Measurements from ENCODE around the gene ENPP3. TPM values are rescaled to one million over a fixed set of nuclear protein-coding genes. Genes with fewer than 3 reads are reported as not detected.

Gene ENPP3
- total and polyA plus RNA-seq, 2 of the 13 experiments (the other 11 are each of a cell fraction or from before 2014, with no cell fraction given) = 40.0 to 75.4 TPM

DNA sequence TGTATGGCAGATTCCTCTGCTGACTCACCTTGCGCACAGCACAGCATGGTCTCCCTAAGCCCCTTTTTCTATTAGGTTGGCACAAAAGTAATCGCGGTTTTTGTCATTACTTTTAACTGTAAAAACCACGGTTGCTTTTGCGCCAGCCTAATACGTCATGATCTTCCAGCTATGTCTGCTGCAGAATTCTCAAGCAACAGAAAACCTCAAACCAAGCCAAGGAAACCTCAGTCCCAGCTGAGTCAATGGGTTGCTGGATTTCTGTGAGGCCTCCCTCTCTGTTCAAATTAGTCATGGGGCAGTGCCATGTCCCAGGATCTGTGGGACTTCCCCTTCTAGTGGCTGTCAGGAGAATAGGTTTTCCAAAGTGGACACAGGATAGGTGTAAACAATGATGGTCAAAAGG lies 155.0 kb downstream of the ENPP3 start (continued):
- TF ChIP-seq, protein P1, sequence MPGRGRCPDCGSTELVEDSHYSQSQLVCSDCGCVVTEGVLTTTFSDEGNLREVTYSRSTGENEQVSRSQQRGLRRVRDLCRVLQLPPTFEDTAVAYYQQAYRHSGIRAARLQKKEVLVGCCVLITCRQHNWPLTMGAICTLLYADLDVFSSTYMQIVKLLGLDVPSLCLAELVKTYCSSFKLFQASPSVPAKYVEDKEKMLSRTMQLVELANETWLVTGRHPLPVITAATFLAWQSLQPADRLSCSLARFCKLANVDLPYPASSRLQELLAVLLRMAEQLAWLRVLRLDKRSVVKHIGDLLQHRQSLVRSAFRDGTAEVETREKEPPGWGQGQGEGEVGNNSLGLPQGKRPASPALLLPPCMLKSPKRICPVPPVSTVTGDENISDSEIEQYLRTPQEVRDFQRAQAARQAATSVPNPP (CRISPR knock-in tag; IDR thresholded peaks at IDR 0.05) = no peak
- no peak for TF ChIP-seq SAP130 (CRISPR knock-in tag; IDR thresholded peaks at IDR 0.05; ENCODE audit: low read depth)
- TF ChIP-seq GTF2F1 (IDR thresholded peaks at IDR 0.05; ENCODE audit: low read length) = no peak
- 0 out of 2 replicates have a peak, but pooled peaks have one; percentile 28 for TF ChIP-seq ERF (CRISPR knock-in tag; IDR thresholded peaks at IDR 0.05)
- no peak for TF ChIP-seq ZNF770 (CRISPR knock-in tag; IDR thresholded peaks at IDR 0.05)
- TF ChIP-seq, protein P2, sequence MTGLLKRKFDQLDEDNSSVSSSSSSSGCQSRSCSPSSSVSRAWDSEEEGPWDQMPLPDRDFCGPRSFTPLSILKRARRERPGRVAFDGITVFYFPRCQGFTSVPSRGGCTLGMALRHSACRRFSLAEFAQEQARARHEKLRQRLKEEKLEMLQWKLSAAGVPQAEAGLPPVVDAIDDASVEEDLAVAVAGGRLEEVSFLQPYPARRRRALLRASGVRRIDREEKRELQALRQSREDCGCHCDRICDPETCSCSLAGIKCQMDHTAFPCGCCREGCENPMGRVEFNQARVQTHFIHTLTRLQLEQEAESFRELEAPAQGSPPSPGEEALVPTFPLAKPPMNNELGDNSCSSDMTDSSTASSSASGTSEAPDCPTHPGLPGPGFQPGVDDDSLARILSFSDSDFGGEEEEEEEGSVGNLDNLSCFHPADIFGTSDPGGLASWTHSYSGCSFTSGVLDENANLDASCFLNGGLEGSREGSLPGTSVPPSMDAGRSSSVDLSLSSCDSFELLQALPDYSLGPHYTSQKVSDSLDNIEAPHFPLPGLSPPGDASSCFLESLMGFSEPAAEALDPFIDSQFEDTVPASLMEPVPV (CRISPR knock-in tag; IDR thresholded peaks at IDR 0.05) = no peak
- TF ChIP-seq MIXL1 (CRISPR knock-in tag; IDR thresholded peaks at IDR 0.05) = 0 out of 2 replicates have a peak, but pooled peaks have one; percentile 16
- no peak for TF ChIP-seq ZFP62 (CRISPR knock-in tag; IDR thresholded peaks at IDR 0.05)
- TF ChIP-seq IKZF4 (CRISPR knock-in tag; IDR thresholded peaks at IDR 0.05; ENCODE audit: borderline replicate concordance, low read depth, not compliant biosample characterization) = no peak
- no peak for TF ChIP-seq MYPOP (CRISPR knock-in tag; IDR thresholded peaks at IDR 0.05)
- TF ChIP-seq POLR2A (IDR thresholded peaks at IDR 0.05; ENCODE audit: insufficient read depth in 1 of 2, low read depth in 2 of 2, low read length in 2 of 2) = no peak
- TF ChIP-seq ZNF768 (CRISPR knock-in tag; IDR thresholded peaks at IDR 0.05) = peak; percentile 59; the same call in 1 of the 2 replicates
- TF ChIP-seq, protein P3, sequence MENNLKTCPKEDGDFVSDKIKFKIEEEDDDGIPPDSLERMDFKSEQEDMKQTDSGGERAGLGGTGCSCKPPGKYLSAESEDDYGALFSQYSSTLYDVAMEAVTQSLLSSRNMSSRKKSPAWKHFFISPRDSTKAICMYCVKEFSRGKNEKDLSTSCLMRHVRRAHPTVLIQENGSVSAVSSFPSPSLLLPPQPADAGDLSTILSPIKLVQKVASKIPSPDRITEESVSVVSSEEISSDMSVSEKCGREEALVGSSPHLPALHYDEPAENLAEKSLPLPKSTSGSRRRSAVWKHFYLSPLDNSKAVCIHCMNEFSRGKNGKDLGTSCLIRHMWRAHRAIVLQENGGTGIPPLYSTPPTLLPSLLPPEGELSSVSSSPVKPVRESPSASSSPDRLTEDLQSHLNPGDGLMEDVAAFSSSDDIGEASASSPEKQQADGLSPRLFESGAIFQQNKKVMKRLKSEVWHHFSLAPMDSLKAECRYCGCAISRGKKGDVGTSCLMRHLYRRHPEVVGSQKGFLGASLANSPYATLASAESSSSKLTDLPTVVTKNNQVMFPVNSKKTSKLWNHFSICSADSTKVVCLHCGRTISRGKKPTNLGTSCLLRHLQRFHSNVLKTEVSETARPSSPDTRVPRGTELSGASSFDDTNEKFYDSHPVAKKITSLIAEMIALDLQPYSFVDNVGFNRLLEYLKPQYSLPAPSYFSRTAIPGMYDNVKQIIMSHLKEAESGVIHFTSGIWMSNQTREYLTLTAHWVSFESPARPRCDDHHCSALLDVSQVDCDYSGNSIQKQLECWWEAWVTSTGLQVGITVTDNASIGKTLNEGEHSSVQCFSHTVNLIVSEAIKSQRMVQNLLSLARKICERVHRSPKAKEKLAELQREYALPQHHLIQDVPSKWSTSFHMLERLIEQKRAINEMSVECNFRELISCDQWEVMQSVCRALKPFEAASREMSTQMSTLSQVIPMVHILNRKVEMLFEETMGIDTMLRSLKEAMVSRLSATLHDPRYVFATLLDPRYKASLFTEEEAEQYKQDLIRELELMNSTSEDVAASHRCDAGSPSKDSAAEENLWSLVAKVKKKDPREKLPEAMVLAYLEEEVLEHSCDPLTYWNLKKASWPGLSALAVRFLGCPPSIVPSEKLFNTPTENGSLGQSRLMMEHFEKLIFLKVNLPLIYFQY (CRISPR knock-in tag; IDR thresholded peaks at IDR 0.05; ENCODE audit: borderline replicate concordance) = no peak
- TF ChIP-seq HOXA5 (CRISPR knock-in tag; IDR thresholded peaks at IDR 0.05) = no peak
- TF ChIP-seq KLF6 (CRISPR knock-in tag; IDR thresholded peaks at IDR 0.05) = no peak
- TF ChIP-seq, protein P4, sequence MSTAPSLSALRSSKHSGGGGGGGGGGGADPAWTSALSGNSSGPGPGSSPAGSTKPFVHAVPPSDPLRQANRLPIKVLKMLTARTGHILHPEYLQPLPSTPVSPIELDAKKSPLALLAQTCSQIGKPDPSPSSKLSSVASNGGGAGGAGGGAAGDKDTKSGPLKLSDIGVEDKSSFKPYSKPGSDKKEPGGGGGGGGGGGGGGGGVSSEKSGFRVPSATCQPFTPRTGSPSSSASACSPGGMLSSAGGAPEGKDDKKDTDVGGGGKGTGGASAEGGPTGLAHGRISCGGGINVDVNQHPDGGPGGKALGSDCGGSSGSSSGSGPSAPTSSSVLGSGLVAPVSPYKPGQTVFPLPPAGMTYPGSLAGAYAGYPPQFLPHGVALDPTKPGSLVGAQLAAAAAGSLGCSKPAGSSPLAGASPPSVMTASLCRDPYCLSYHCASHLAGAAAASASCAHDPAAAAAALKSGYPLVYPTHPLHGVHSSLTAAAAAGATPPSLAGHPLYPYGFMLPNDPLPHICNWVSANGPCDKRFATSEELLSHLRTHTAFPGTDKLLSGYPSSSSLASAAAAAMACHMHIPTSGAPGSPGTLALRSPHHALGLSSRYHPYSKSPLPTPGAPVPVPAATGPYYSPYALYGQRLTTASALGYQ (CRISPR knock-in tag; IDR thresholded peaks at IDR 0.05) = no peak
- TF ChIP-seq ZNF430 (CRISPR knock-in tag; IDR thresholded peaks at IDR 0.05) = no peak
- TF ChIP-seq CBX1 (IDR thresholded peaks at IDR 0.05; ENCODE audit: low read depth) = no peak
- no peak for TF ChIP-seq NFE2L1 (CRISPR knock-in tag; IDR thresholded peaks at IDR 0.05; ENCODE audit: borderline replicate concordance)
- peak; percentile 68 for TF ChIP-seq STAG1 (CRISPR knock-in tag; IDR thresholded peaks at IDR 0.05)
- no peak for TF ChIP-seq CBFB (CRISPR knock-in tag; IDR thresholded peaks at IDR 0.05)
